HL-60 (cell line): Measurements from ENCODE around the gene HPCAL1.

Experiments
- DNase-seq, 2 experiments: peaks; one replicate each; pipeline ENCODE4 v3.0.0-alpha.2; 2010 to 2020; ENCODE audit warnings: low read depth in 1 of 2, low spot score in 1 of 2
- H3K27ac ChIP-seq: fragments of 250-450 bp; sonication (Bioruptor Pico); replicated peaks from 2 replicates; pipeline ENCODE4 v1.5.1; 2020; ENCODE audit warnings: mild to moderate bottlenecking, moderate library complexity
- H3K27me3 ChIP-seq: fragments of 250-450 bp; sonication (Bioruptor Pico); 2 replicates; pipeline ENCODE4 v1.5.1; 2021; ENCODE audit warnings: mild to moderate bottlenecking, moderate library complexity; ENCODE audit not compliant: insufficient read depth, poor library complexity, severe bottlenecking
- H3K4me3 ChIP-seq: replicated peaks from 2 replicates; pipeline ENCODE4 v1.5.1; 2011; ENCODE audit warnings: mild to moderate bottlenecking, control low read depth, low read length; ENCODE audit not compliant: insufficient read depth
- GABPA ChIP-seq: IDR thresholded peaks from 2 replicates; pipeline ENCODE4 v1.6.1; 2012; ENCODE audit warnings: low read depth
- POLR2AphosphoS5 ChIP-seq: IDR thresholded peaks from 2 replicates; pipeline ENCODE4 v1.6.1; 2012; ENCODE audit warnings: low read depth
- SPI1 ChIP-seq: IDR thresholded peaks from 2 replicates; pipeline ENCODE4 v1.6.1; 2012; ENCODE audit warnings: low read depth, mild to moderate bottlenecking, borderline replicate concordance
- TF ChIP-seq, protein P1 (sequence below): IDR thresholded peaks from 2 replicates; pipeline ENCODE4 v1.6.1; 2012; ENCODE audit warnings: low read depth; ENCODE audit not compliant: insufficient replicate concordance
- TF ChIP-seq, protein P2 (sequence below): IDR thresholded peaks from one replicate; pipeline ENCODE4 v1.5.1; 2011; ENCODE audit warnings: low read length, control low read depth, inconsistent platforms; ENCODE audit not compliant: insufficient read depth

The HPCAL1 gene

DNA sequence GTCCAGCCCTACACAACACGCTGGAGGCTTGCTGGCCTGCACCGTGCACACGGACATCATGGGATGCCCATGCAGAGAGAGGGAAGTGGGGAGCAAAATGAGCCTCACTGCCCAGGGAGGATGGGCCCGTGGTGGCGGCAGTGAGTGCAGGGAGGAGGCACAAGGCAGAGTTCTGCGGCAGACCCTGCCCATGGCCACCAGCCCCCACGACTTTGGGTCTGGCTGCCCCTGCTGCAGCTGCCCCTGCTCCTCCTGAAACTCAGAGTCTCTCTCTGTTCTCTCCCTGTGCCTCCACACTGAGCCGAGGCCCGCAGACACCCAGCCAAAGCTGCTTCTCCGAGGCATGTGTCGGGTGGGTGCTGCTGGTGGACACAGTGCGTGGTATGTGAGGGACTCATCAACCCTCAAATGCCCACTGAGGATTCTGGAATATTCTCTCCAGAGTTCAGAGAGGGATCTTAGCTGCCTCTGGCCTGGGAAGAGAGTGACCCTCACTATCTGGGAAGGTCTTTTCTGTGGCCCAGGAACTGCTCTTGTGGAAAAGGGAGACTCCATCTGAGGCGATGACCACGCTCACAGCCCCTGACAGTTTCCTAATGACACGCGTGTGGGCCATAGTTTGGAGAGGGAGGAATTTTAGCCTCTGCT is 45.1 kb upstream of the HPCAL1 start:
- DNase-seq, result no peak
- TF ChIP-seq POLR2AphosphoS5 (no peak), GABPA (no peak), SPI1 (no peak)
- TF ChIP-seq, protein P1, sequence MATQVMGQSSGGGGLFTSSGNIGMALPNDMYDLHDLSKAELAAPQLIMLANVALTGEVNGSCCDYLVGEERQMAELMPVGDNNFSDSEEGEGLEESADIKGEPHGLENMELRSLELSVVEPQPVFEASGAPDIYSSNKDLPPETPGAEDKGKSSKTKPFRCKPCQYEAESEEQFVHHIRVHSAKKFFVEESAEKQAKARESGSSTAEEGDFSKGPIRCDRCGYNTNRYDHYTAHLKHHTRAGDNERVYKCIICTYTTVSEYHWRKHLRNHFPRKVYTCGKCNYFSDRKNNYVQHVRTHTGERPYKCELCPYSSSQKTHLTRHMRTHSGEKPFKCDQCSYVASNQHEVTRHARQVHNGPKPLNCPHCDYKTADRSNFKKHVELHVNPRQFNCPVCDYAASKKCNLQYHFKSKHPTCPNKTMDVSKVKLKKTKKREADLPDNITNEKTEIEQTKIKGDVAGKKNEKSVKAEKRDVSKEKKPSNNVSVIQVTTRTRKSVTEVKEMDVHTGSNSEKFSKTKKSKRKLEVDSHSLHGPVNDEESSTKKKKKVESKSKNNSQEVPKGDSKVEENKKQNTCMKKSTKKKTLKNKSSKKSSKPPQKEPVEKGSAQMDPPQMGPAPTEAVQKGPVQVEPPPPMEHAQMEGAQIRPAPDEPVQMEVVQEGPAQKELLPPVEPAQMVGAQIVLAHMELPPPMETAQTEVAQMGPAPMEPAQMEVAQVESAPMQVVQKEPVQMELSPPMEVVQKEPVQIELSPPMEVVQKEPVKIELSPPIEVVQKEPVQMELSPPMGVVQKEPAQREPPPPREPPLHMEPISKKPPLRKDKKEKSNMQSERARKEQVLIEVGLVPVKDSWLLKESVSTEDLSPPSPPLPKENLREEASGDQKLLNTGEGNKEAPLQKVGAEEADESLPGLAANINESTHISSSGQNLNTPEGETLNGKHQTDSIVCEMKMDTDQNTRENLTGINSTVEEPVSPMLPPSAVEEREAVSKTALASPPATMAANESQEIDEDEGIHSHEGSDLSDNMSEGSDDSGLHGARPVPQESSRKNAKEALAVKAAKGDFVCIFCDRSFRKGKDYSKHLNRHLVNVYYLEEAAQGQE, result no peak
- TF ChIP-seq, protein P2, sequence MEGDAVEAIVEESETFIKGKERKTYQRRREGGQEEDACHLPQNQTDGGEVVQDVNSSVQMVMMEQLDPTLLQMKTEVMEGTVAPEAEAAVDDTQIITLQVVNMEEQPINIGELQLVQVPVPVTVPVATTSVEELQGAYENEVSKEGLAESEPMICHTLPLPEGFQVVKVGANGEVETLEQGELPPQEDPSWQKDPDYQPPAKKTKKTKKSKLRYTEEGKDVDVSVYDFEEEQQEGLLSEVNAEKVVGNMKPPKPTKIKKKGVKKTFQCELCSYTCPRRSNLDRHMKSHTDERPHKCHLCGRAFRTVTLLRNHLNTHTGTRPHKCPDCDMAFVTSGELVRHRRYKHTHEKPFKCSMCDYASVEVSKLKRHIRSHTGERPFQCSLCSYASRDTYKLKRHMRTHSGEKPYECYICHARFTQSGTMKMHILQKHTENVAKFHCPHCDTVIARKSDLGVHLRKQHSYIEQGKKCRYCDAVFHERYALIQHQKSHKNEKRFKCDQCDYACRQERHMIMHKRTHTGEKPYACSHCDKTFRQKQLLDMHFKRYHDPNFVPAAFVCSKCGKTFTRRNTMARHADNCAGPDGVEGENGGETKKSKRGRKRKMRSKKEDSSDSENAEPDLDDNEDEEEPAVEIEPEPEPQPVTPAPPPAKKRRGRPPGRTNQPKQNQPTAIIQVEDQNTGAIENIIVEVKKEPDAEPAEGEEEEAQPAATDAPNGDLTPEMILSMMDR, result no peak
- Histone ChIP-seq H3K27ac (no peak overlapping the region), H3K27me3 (no peaks in the 10 kb centered on the region), H3K4me3 (no peak overlapping the region)

DNA sequence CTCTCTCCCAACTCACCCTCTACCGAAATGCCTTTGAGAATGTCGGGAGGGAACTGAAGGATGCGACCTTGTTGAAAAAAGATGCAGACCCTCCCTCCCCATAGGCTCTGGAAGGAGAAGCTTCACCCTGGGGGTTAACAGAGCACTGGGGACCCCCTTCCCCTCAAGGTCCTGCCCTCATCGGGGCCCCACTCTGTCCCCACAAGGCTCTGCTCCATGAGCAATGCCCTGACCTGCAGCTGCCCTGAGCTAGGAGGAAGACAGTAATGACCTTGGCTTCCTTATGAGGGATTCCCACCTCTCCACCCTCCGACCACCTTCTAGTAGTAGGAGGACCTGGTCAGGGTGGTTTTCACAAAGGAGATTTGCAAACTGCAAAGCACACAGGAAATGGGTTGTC is 44.4 kb upstream of the HPCAL1 start:
- TF ChIP-seq, protein P2, result no peak
- TF ChIP-seq, protein P1, result no peak
- TF ChIP-seq POLR2AphosphoS5 (no peak), GABPA (no peak), SPI1 (no peak)
- no peak overlapping the region for H3K27ac ChIP-seq
- H3K4me3 ChIP-seq, result no peak overlapping the region
- H3K27me3 ChIP-seq, result no peaks in the 10 kb centered on the region
- no peak for DNase-seq

DNA sequence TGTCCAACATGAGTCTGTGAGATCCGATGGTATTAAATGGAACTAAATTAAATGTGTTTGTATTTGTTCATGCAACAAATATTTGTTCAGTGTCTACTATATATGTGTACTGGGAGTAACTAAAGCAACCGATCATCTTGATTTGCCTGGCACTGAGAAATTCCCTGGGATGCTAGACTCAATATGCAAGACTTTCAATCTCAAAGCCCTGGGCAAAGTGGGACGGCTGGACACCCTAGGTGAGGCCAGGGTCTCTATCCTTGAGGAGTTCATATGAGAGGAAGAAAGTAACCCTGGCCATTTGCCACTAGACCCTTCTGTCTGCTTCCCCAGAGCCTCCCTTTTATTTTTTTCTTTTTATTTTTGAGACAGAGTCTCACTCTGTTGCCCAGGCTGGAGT is 44.0 kb upstream of the HPCAL1 start:
- DNase-seq, result no peak
- H3K27me3 ChIP-seq, result no peaks in the 10 kb centered on the region
- no peak overlapping the region for H3K4me3 ChIP-seq
- H3K27ac ChIP-seq, result no peak overlapping the region
- TF ChIP-seq, protein P1, result no peak
- TF ChIP-seq SPI1 (no peak), GABPA (no peak), POLR2AphosphoS5 (no peak)
- TF ChIP-seq, protein P2, result no peak
